ENCODE results near the gene HRH1.
"Not testable (repeated sequence)": the region's sequence is repeated elsewhere in the genome, so short reads cannot be mapped to it uniquely, and the experiment has no call there.

The HRH1 gene

GRCh38 chr3:11239796-11240195 is 85.5 kb downstream of the HRH1 start:
- DNase-seq (ENCODE audit: low read depth, low spot score) = no peak

GRCh38 chr3:11240496-11240895 is 86.2 kb downstream of the HRH1 start:
- DNase-seq (ENCODE audit: low read depth, low spot score) = no peak

GRCh38 chr3:11244121-11244677 is 89.9 kb downstream of the HRH1 start:
- DNase-seq (ENCODE audit: low read depth, low spot score) = no peak

- DNase-seq (ENCODE audit: low read depth, low spot score) = no peak
Observed at GRCh38 chr3:11245276-11245675, 91.0 kb downstream of the HRH1 start.

GRCh38 chr3:11245827-11246662 is 91.8 kb downstream of the HRH1 start:
- DNase-seq (ENCODE audit: low read depth, low spot score) = no peak

- no peak for DNase-seq (ENCODE audit: low read depth, low spot score)
Observed at GRCh38 chr3:11246663-11246970, 92.3 kb downstream of the HRH1 start.

DNA sequence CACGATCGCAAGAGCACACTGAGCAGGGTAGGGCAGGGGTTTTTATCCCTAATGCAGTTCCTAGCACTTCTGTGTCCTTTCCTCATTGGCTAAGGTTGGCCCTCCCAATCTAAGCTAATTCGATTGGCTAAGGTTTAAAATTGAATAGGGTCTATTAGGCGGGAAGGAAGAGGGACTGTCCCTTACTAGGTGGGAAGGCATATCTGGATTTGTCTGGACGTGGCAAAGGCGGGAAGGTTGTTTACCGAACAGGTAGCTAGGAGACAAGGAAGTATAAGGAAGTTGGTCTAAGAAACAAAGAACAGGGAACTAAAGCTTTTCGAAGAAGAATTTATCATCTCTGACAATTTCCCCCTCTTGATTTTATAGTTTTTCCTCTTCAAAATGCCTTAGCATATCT is 93.1 kb downstream of the HRH1 start:
- no peak for DNase-seq (ENCODE audit: low read depth, low spot score)

- DNase-seq (ENCODE audit: low read depth, low spot score) = no peak
Observed at GRCh38 chr3:11248596-11248995, 94.3 kb downstream of the HRH1 start.

- no peak for DNase-seq (ENCODE audit: low read depth, low spot score)
Observed at GRCh38 chr3:11250902-11251806, 96.9 kb downstream of the HRH1 start.

GRCh38 chr3:11251807-11252176 is 97.5 kb downstream of the HRH1 start:
- no peak for DNase-seq (ENCODE audit: low read depth, low spot score)

DNA sequence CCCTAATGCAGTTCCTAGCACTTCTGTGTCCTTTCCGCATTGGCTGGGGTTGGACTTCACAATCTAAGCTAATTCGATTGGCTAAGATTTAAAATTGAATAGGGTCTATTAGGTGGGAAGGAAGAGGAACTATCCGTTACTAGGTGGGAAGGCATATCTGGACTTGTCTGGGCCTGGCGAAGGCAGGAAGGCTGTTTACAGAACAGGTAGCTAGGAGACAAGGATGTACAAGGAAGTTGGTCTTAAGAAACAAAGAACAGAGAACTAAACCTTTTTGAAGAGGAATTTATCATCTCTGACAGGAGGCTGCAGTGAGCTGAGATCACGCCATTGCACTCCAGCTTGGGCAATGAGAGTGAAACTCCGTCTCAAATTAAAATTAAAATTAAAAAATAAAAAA is 100.6 kb downstream of the HRH1 start:
- DNase-seq (ENCODE audit: low read depth, low spot score) = no peak

GRCh38 chr3:11255537-11255936 is 101.2 kb downstream of the HRH1 start:
- not testable (repeated sequence) for DNase-seq (ENCODE audit: low read depth, low spot score)

DNA sequence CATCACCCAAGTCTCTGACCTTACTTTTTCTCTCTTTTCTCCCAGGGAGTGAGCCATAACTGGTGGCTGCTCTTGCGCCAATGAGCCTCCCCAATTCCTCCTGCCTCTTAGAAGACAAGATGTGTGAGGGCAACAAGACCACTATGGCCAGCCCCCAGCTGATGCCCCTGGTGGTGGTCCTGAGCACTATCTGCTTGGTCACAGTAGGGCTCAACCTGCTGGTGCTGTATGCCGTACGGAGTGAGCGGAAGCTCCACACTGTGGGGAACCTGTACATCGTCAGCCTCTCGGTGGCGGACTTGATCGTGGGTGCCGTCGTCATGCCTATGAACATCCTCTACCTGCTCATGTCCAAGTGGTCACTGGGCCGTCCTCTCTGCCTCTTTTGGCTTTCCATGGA is 104.7 kb downstream of the HRH1 start:
- DNase-seq (ENCODE audit: low read depth, low spot score) = no peak

DNA sequence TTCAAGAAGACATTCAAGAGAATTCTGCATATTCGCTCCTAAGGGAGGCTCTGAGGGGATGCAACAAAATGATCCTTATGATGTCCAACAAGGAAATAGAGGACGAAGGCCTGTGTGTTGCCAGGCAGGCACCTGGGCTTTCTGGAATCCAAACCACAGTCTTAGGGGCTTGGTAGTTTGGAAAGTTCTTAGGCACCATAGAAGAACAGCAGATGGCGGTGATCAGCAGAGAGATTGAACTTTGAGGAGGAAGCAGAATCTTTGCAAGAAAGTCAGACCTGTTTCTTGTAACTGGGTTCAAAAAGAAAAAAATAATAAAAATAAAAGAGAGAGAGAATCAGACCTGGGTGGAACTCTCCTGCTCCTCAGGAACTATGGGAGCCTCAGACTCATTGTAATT is 106.2 kb downstream of the HRH1 start:
- DNase-seq (ENCODE audit: low read depth, low spot score) = no peak

- no peak for DNase-seq (ENCODE audit: low read depth, low spot score)
Observed at GRCh38 chr3:11269007-11269406, 114.7 kb downstream of the HRH1 start.

DNA sequence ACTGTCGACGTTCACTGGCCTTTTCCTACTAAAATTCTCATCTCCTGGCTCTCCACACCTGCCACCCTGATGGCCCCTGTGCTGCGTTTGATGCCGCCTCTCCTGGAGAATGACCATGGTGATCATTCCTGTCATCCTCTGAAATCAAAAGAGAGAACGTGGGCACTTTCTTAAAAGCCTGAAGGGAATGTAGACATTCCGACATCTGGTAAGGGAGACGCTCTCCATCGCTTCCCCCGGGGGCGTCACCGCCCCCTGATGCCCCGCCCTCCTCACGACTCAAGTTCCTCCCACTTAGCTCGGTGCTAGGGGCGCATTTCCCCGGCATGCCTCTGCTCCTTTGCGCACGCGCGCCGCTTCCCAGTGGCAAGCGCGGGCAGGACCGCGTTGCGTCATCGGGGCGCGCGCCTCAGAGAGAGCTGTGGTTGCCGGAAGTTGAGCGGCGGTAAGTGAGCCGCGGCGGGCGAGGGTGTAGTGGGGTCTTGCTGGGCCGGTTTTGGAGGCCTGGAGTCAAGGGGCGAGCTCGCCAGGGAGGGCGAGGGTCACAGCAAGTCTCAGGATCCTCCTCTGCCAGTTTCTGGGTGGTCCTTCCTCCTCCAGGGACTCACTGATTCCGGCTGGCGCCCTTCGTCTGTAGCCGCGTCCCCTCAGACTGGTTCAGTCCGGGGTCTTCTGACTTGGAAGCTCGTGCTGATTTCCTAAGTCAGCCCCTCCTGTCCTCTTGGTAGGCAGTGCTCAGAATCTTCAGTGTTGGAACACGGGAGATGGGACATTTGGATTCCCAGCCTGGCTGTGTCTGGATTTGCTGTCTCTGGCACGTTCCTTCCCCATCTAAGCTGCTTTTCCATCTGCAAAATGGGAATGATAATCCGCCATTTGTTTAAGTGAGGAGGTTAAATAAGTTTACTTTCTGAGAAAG is 118.0 kb downstream of the HRH1 start, which contains the start of gene ATG7:
Gene ATG7, plus strand, starts transcription at position 412 of the 919 bp plus-strand sequence. CDS start 26,299 bp downstream, outside the sequence.
- peak; percentile 98 for DNase-seq (ENCODE audit: low read depth, low spot score)

- no peak for DNase-seq (ENCODE audit: low read depth, low spot score)
Observed at GRCh38 chr3:11272906-11273574, 118.7 kb downstream of the HRH1 start.

DNA sequence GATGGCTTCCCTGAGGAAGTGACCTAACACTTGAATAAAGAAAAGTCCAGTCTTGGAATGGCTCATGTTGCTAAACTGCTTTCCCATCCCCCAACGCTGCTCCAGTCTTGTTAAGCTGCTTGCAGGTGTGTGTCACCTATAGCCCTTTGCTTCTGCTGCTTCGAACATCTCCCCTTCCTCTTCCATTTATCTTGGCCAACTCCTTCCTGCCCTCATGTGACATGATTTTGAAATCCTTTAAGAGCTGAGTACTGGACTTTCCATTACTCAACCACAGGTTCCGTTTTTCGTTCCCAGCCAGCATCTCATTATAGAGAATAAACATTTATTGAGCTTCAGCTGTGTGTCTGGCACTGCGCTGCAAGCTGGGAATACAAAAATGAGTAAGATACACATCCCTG is 119.6 kb downstream of the HRH1 start:
- no peak for DNase-seq (ENCODE audit: low read depth, low spot score)

- no peak for DNase-seq (ENCODE audit: low read depth, low spot score)
Observed at GRCh38 chr3:11274566-11275142, 120.4 kb downstream of the HRH1 start.

DNA sequence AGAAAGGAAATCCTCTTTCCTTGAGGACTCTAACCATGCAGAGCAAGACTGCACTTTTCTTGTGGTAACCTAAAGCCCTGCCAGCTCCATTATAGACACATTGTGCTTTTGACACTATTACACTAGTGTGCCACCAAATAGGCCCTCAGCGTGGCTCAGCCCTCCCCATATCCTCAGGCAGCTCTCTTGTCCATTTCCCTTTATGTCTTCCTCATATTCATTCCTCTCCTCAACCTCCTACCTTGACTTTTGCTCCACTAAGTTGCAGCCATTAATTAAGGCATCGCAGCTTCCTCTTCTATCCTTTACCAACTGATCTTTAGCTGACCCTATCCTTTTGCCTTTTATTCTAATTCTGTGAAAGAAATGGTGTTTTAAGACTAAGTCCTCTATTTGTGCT is 121.6 kb downstream of the HRH1 start:
- DNase-seq (ENCODE audit: low read depth, low spot score) = no peak
